CD4-positive, alpha-beta T cell (primary cell): ENCODE results near the gene NRL. TPM values are rescaled to one million over a fixed set of nuclear protein-coding genes. Genes with fewer than 3 reads are reported as not detected.

Experiments
- ATAC-seq: fragments of 200-7000 bp; cut with Tn5 transposase; one replicate; pipeline ENCODE4 v1.10.0; 2022; ENCODE audit warnings: mild to moderate bottlenecking; ENCODE audit not compliant: poor library complexity
- CTCF ChIA-PET: fragments of 350-600 bp; sonication (Branson Sonifier 250); formaldehyde crosslinking; loops from one replicate; lab custom pipeline; 2021; ENCODE audit warnings: antibody characterized with exemption, inconsistent platforms; lab: Charles Lee
- POLR2A ChIA-PET: fragments of 350-600 bp; sonication (Branson Sonifier 250); formaldehyde crosslinking; loops from one replicate; lab custom pipeline; 2021; ENCODE audit warnings: antibody characterized with exemption, inconsistent platforms; lab: Charles Lee
- DNase-seq, 14 experiments: peaks; one replicate each; pipeline ENCODE4 v3.0.0-alpha.2; 2013 to 2020; ENCODE audit warnings: mixed read lengths in 2 of 14
- H3K27ac ChIP-seq, 2 donors: one replicate each; pipeline versions ENCODE4 v1.5.1 to v1.7.0; 2013; ENCODE audit warnings: low read length in 2 of 2, low read depth in 1 of 2, mild to moderate bottlenecking in 1 of 2
- H3K27me3 ChIP-seq, 2 experiments: 1 replicate in 1 of 2; 2 replicates in 1 of 2; pipeline versions ENCODE4 v1.6.1 to v1.7.0; 2013; ENCODE audit warnings: low read length in 2 of 2, control low read depth in 1 of 2, mild to moderate bottlenecking in 1 of 2, moderate library complexity in 1 of 2; ENCODE audit not compliant: insufficient read depth in 2 of 2, control insufficient read depth in 1 of 2
- H3K36me3 ChIP-seq: one replicate; pipeline ENCODE4 v1.6.1; 2013; ENCODE audit warnings: low read length, control low read depth; ENCODE audit not compliant: insufficient read depth
- H3K4me1 ChIP-seq: one replicate; pipeline ENCODE4 v1.6.1; 2013; ENCODE audit warnings: low read length, control low read depth; ENCODE audit not compliant: insufficient read depth
- H3K4me3 ChIP-seq: one replicate; pipeline ENCODE4 v1.5.1; 2013; ENCODE audit warnings: mild to moderate bottlenecking, low read length, moderate library complexity
- H3K9me3 ChIP-seq, 2 experiments: 1 replicate in 1 of 2; 2 replicates in 1 of 2; pipeline versions ENCODE4 v1.6.1 to v1.7.0; 2013; ENCODE audit warnings: low read length in 2 of 2, mild to moderate bottlenecking in 2 of 2, control low read depth in 1 of 2, moderate library complexity in 1 of 2; ENCODE audit not compliant: control insufficient read depth in 1 of 2, insufficient read depth in 1 of 2
- H3K27ac Mint-ChIP-seq: one replicate; pipeline ENCODE4 v1.8.0; 2020; ENCODE audit warnings: mixed read lengths
- H3K27me3 Mint-ChIP-seq: one replicate; pipeline ENCODE4 v1.8.0; 2021; ENCODE audit warnings: mixed read lengths
- H3K36me3 Mint-ChIP-seq: one replicate; pipeline ENCODE4 v1.8.0; 2021; ENCODE audit warnings: low read depth, mixed read lengths
- H3K4me1 Mint-ChIP-seq: one replicate; pipeline ENCODE4 v1.8.0; 2021; ENCODE audit warnings: low read depth, mixed read lengths
- H3K4me3 Mint-ChIP-seq: one replicate; pipeline ENCODE4 v1.8.0; 2020; ENCODE audit warnings: mild to moderate bottlenecking, mixed read lengths
- H3K9me3 Mint-ChIP-seq: one replicate; pipeline ENCODE4 v1.8.0; 2020; ENCODE audit warnings: mixed read lengths
- CTCF ChIP-seq: fragments of 200-600 bp; IDR thresholded peaks from one replicate; pipeline ENCODE4 v1.8.0; 2022; ENCODE audit warnings: antibody characterized with exemption, mild to moderate bottlenecking
- intact Hi-C, 2 experiments: fragments of 100-400 bp; cut with DNase I in 1 of 2; cut with micrococcal nuclease in 1 of 2; formaldehyde crosslinking; loops; one replicate each; pipeline versions ENCODE4 v1.15.1 to v1.9.0; 2023 to 2025; cut with DNase I, micrococcal nuclease
- total RNA-seq, 174 experiments: library from RNA in 2 of 174; stranded (reverse) in 2 of 174; gene quantifications; one replicate each; pipeline ENCODE4 v1.2.3 and lab custom pipeline; 2021 to 2026

NRL gene
- total RNA-seq, 2 experiments from 2014 or later: 1.6 to 1.9 TPM

GRCh38 chr14:24092505-24093206 lies 22.1 kb downstream of the NRL start:
- H3K27me3 ChIP-seq: no peaks in the 10 kb centered on the region
- no peak overlapping the region for H3K4me3 ChIP-seq
- Mint-ChIP-seq H3K27me3 (no peaks in the 10 kb centered on the region), H3K4me3 (peak overlapping the region; percentile 97), H3K9me3 (no peaks in the 10 kb centered on the region), H3K36me3 (peaks cover 15% of the 10 kb centered on the region), H3K27ac (peak overlapping the region; percentile 90), H3K4me1 (peaks cover 37% of the 10 kb centered on the region)
- no peak for TF ChIP-seq CTCF
- no peaks in the 10 kb centered on the region for H3K9me3 ChIP-seq
- peaks cover 29% of the 10 kb centered on the region for H3K4me1 ChIP-seq
- H3K36me3 ChIP-seq: peaks cover 3% of the 10 kb centered on the region
- ATAC-seq (no peak), DNase-seq (peak in 2 of 14 experiments; percentile 29 to 37)
- intact Hi-C loops: loop anchor here in 1 of 2 experiments (10.0 kb wide), 1 partner anchor 118 kb away; no protein-coding TSS in a partner anchor
- H3K27ac ChIP-seq: no peak overlapping the region
- CTCF ChIA-PET: interaction anchor here (0.7 to 7.3 kb wide), 3 partner anchors 10 to 149 kb away, joined by 3 to 63 read pairs (median 3); partner anchors contain the start of gene TINF2
- POLR2A ChIA-PET: interaction anchor here (1.3 to 8.5 kb wide), 8 partner anchors 12 to 85 kb away, joined by 3 to 89 read pairs (median 18); partner anchors contain the start of genes DCAF11, IRF9, NRL and PSME2

- Mint-ChIP-seq H3K4me3 (peak overlapping the region; percentile 97), H3K27ac (no peak overlapping the region), H3K36me3 (peaks cover 15% of the 10 kb centered on the region), H3K4me1 (peaks cover 37% of the 10 kb centered on the region), H3K27me3 (no peaks in the 10 kb centered on the region), H3K9me3 (no peaks in the 10 kb centered on the region)
- Histone ChIP-seq H3K9me3 (no peaks in the 10 kb centered on the region), H3K36me3 (peaks cover 2% of the 10 kb centered on the region), H3K4me1 (peaks cover 29% of the 10 kb centered on the region), H3K4me3 (no peak overlapping the region), H3K27ac (no peak overlapping the region), H3K27me3 (no peaks in the 10 kb centered on the region)
- ChIA-PET POLR2A (interaction anchor here (3.3 to 8.5 kb wide), 4 partner anchors 12 to 69 kb away, joined by 24 to 89 read pairs (median 69); partner anchors contain the start of genes DCAF11, IRF9 and NRL), CTCF (interaction anchor here (1.3 to 7.3 kb wide), 2 partner anchors 10 to 16 kb away, joined by 3 to 63 read pairs; no protein-coding TSS in a partner anchor)
- intact Hi-C loops: loop anchor here in 1 of 2 experiments (10.0 kb wide), 1 partner anchor 117 kb away; no protein-coding TSS in a partner anchor
- no peak for TF ChIP-seq CTCF
- ATAC-seq: no peak
- DNase-seq: no peak
These were observed 22.6 kb downstream of the NRL start for GRCh38 chr14:24092110-24092504.

- ATAC-seq (no peak), DNase-seq (no peak)
- CTCF ChIA-PET: interaction anchor here (1.0 to 2.0 kb wide), 14 partner anchors 9 to 101 kb away, joined by 3 to 48 read pairs (median 6); partner anchors contain the start of genes CARMIL3, DCAF11, DHRS4L2 and EMC9
- no peak for TF ChIP-seq CTCF
- POLR2A ChIA-PET: interaction anchor here (1.1 to 8.5 kb wide), 7 partner anchors 9 to 210 kb away, joined by 3 to 89 read pairs (median 14); partner anchors contain the start of genes DCAF11, DHRS1, NOP9 and NRL
- no peak overlapping the region for H3K4me3 ChIP-seq
- Mint-ChIP-seq H3K27me3 (no peaks in the 10 kb centered on the region), H3K36me3 (peaks cover 6% of the 10 kb centered on the region), H3K4me3 (no peak overlapping the region), H3K9me3 (no peaks in the 10 kb centered on the region), H3K4me1 (peaks cover 19% of the 10 kb centered on the region), H3K27ac (no peak overlapping the region)
- intact Hi-C loops: loop anchor here (1.0 to 10.0 kb wide), 3 partner anchors 32 to 115 kb away; no protein-coding TSS in a partner anchor
- H3K27me3 ChIP-seq: no peaks in the 10 kb centered on the region
- peaks cover 19% of the 10 kb centered on the region for H3K4me1 ChIP-seq
- H3K36me3 ChIP-seq: no peaks in the 10 kb centered on the region
- H3K27ac ChIP-seq: no peak overlapping the region
- H3K9me3 ChIP-seq: no peaks in the 10 kb centered on the region
These were observed 24.9 kb downstream of the NRL start for GRCh38 chr14:24089890-24090289.
